BLaER1 (cell line): Measurements from ENCODE around the gene AMER3.

Experiments
- H3K27ac ChIP-seq: shearing (Covaris generic); formaldehyde crosslinking; 2 replicates; pipeline ENCODE4 v1.8.1; 2022
- H3K27me3 ChIP-seq: shearing (Covaris generic); formaldehyde crosslinking; 2 replicates; pipeline ENCODE4 v1.8.1; 2022
- H3K36me3 ChIP-seq: shearing (Covaris generic); formaldehyde crosslinking; 2 replicates; pipeline ENCODE4 v1.8.1; 2022
- H3K4me1 ChIP-seq: shearing (Covaris generic); formaldehyde crosslinking; 2 replicates; pipeline ENCODE4 v1.8.1; 2022
- H3K4me2 ChIP-seq: shearing (Covaris generic); formaldehyde crosslinking; 2 replicates; pipeline ENCODE4 v1.8.1; 2022
- H3K4me3 ChIP-seq: shearing (Covaris generic); formaldehyde crosslinking; 2 replicates; pipeline ENCODE4 v1.8.1; 2022
- H3K9ac ChIP-seq: shearing (Covaris generic); formaldehyde crosslinking; 2 replicates; pipeline ENCODE4 v1.8.1; 2022
- H3K9me3 ChIP-seq: shearing (Covaris generic); formaldehyde crosslinking; 2 replicates; pipeline ENCODE4 v1.8.1; 2022
- H4K20me1 ChIP-seq: shearing (Covaris generic); formaldehyde crosslinking; 2 replicates; pipeline ENCODE4 v1.8.1; 2022
- Cebpa-rat ChIP-seq: shearing (Covaris generic); IDR thresholded peaks from 2 replicates; pipeline ENCODE4 v1.8.1; 2022

AMER3 gene

GRCh38 chr2:130754811-130755210 lies 529 bp upstream of the AMER3 start:
- TF ChIP-seq Cebpa-rat, result no peak
- Histone ChIP-seq H3K4me3 (no peak overlapping the region), H3K27me3 (peaks cover 36% of the 10 kb centered on the region), H3K9ac (no peak overlapping the region), H3K9me3 (no peaks in the 10 kb centered on the region), H3K27ac (no peak overlapping the region), H3K4me2 (no peak overlapping the region), H3K36me3 (no peaks in the 10 kb centered on the region), H3K4me1 (peaks cover 9% of the 10 kb centered on the region), H4K20me1 (peaks cover 11% of the 10 kb centered on the region)

- Histone ChIP-seq H3K27ac (no peak overlapping the region), H3K4me1 (peaks cover 9% of the 10 kb centered on the region), H3K27me3 (peaks cover 36% of the 10 kb centered on the region), H3K9me3 (no peaks in the 10 kb centered on the region), H3K4me3 (peak overlapping the region; percentile 66), H3K9ac (no peak overlapping the region), H4K20me1 (peaks cover 11% of the 10 kb centered on the region), H3K36me3 (no peaks in the 10 kb centered on the region), H3K4me2 (peak overlapping the region; percentile 95)
- no peak for TF ChIP-seq Cebpa-rat
Measured at GRCh38 chr2:130756053-130756873, 923 bp downstream of the AMER3 start.

- no peaks in the 10 kb centered on the region for H3K36me3 ChIP-seq
- H3K27ac ChIP-seq, result no peak overlapping the region
- no peak overlapping the region for H3K4me3 ChIP-seq
- TF ChIP-seq Cebpa-rat, result no peak
- H4K20me1 ChIP-seq, result peaks cover 11% of the 10 kb centered on the region
- peaks cover 36% of the 10 kb centered on the region for H3K27me3 ChIP-seq
- H3K9ac ChIP-seq, result no peak overlapping the region
- H3K9me3 ChIP-seq, result no peaks in the 10 kb centered on the region
- H3K4me1 ChIP-seq, result peaks cover 9% of the 10 kb centered on the region
- peak overlapping the region; percentile 95; the same call in 1 of the 2 replicates for H3K4me2 ChIP-seq
Measured at GRCh38 chr2:130756874-130757668, 1.7 kb downstream of the AMER3 start.

GRCh38 chr2:130759906-130760753 lies 4.8 kb downstream of the AMER3 start:
- peaks cover 9% of the 10 kb centered on the region for H3K4me1 ChIP-seq
- H3K4me2 ChIP-seq, result no peak overlapping the region
- H3K9ac ChIP-seq, result no peak overlapping the region
- no peaks in the 10 kb centered on the region for H3K9me3 ChIP-seq
- H3K4me3 ChIP-seq, result no peak overlapping the region
- H3K36me3 ChIP-seq, result no peaks in the 10 kb centered on the region
- TF ChIP-seq Cebpa-rat, result no peak
- H3K27me3 ChIP-seq, result peaks cover 30% of the 10 kb centered on the region
- no peak overlapping the region for H3K27ac ChIP-seq
- peaks cover 11% of the 10 kb centered on the region for H4K20me1 ChIP-seq

- H3K9ac ChIP-seq, result no peak overlapping the region
- TF ChIP-seq Cebpa-rat, result no peak
Measured at GRCh38 chr2:130760754-130761751, 5.7 kb downstream of the AMER3 start.

GRCh38 chr2:130762031-130762909 lies 6.9 kb downstream of the AMER3 start:
- no peaks in the 10 kb centered on the region; the same call in 1 of the 2 replicates for H4K20me1 ChIP-seq
- no peaks in the 10 kb centered on the region for H3K4me1 ChIP-seq
- no peak for TF ChIP-seq Cebpa-rat
- H3K36me3 ChIP-seq, result no peaks in the 10 kb centered on the region
- H3K4me2 ChIP-seq, result no peak overlapping the region
- H3K27me3 ChIP-seq, result peaks cover 10% of the 10 kb centered on the region
- no peak overlapping the region for H3K27ac ChIP-seq
- H3K9ac ChIP-seq, result no peak overlapping the region
- no peak overlapping the region for H3K4me3 ChIP-seq
- no peaks in the 10 kb centered on the region for H3K9me3 ChIP-seq

More at GRCh38 chr2:130760754-130761751, 5.7 kb downstream of the AMER3 start:
- no peaks in the 10 kb centered on the region for H3K9me3 ChIP-seq
- H3K36me3 ChIP-seq, result no peaks in the 10 kb centered on the region
- H3K4me2 ChIP-seq, result no peak overlapping the region
- H3K4me1 ChIP-seq, result peaks cover 5% of the 10 kb centered on the region; the same call in 1 of the 2 replicates
- H4K20me1 ChIP-seq, result peaks cover 7% of the 10 kb centered on the region
- no peak overlapping the region for H3K27ac ChIP-seq
- no peak overlapping the region for H3K4me3 ChIP-seq
- H3K27me3 ChIP-seq, result peaks cover 22% of the 10 kb centered on the region

- H3K27ac ChIP-seq, result no peak overlapping the region
- H3K9me3 ChIP-seq, result no peaks in the 10 kb centered on the region
- no peak overlapping the region for H3K4me3 ChIP-seq
Measured at GRCh38 chr2:130762910-130763385, 7.6 kb downstream of the AMER3 start.

More at GRCh38 chr2:130762910-130763385, 7.6 kb downstream of the AMER3 start:
- H3K27me3 ChIP-seq, result peaks cover 6% of the 10 kb centered on the region; the same call in 1 of the 2 replicates
- no peaks in the 10 kb centered on the region for H3K4me1 ChIP-seq
- H4K20me1 ChIP-seq, result no peaks in the 10 kb centered on the region; the same call in 1 of the 2 replicates
- H3K36me3 ChIP-seq, result no peaks in the 10 kb centered on the region
- no peak for TF ChIP-seq Cebpa-rat
- H3K4me2 ChIP-seq, result no peak overlapping the region
- H3K9ac ChIP-seq, result no peak overlapping the region
